Type B pancreatic cell (in vitro differentiated cells): ENCODE measurements around the gene CA5A. TPM values are rescaled to one million over a fixed set of nuclear protein-coding genes. Genes with fewer than 3 reads are reported as not detected.
"Not testable (repeated sequence)": the region's sequence is repeated elsewhere in the genome, so short reads cannot be mapped to it uniquely, and the experiment has no call there.

ENCODE experiments used
- DNase-seq: peaks from one replicate; pipeline ENCODE4 v3.0.0; 2021; ENCODE audit warnings: mixed read lengths; ENCODE audit not compliant: unreplicated experiment; ENCODE audit errors: extremely low spot score
- H3K27ac Mint-ChIP-seq: 2 replicates; pipeline ENCODE4 v1.8.0; 2021; ENCODE audit warnings: mild to moderate bottlenecking, mixed read lengths
- H3K27me3 Mint-ChIP-seq: 2 replicates; pipeline ENCODE4 v1.8.0; 2021; ENCODE audit warnings: mixed read lengths
- H3K36me3 Mint-ChIP-seq: 2 replicates; pipeline ENCODE4 v1.8.0; 2021; ENCODE audit warnings: mixed read lengths
- H3K4me1 Mint-ChIP-seq: one replicate; pipeline ENCODE4 v1.8.0; 2021; ENCODE audit warnings: mixed read lengths; ENCODE audit not compliant: unreplicated experiment
- H3K4me3 Mint-ChIP-seq: 2 replicates; pipeline ENCODE4 v1.8.0; 2021; ENCODE audit warnings: mild to moderate bottlenecking, mixed read lengths
- H3K9me3 Mint-ChIP-seq: 2 replicates; pipeline ENCODE4 v1.8.0; 2021; ENCODE audit warnings: mixed read lengths
- CTCF ChIP-seq: fragments of 200-600 bp; sonication (generic); conservative IDR thresholded peaks from 2 replicates; pipeline ENCODE4 v1.5.0; 2021; ENCODE audit warnings: antibody characterized with exemption, mild to moderate bottlenecking
- total RNA-seq: library from RNA; stranded (reverse); gene quantifications from 2 replicates; pipeline ENCODE4 v1.2.1, GENCODE V29; 2021; ENCODE audit warnings: low replicate concordance

CA5A gene
- total RNA-seq, 1 donor from 2014 or later, result 0.70 TPM

DNA sequence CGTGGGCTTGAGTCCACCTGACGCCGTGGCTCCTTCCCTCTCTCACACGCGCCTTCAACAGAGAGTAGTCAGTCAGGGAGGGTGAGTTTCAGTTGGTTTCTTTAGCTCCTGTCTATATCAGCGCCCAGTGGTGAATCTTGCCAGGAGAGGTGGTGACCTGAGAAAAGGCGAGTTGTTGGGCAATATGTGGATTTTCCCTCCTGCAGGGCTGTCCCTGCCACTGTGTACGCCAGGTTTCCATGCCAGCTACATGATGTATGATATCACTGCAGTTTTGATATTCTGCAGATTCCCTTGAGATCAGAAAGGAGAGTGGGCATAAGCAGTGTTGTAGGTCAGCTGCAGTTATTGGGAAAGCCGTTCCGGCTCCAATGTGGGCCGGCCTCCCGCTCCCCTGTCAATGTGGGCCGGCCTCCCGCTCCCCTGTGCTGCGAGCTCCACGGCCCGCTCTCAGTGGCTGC is 46.3 kb upstream of the CA5A start:
- TF ChIP-seq CTCF, result no peak
- H3K4me1 Mint-ChIP-seq, result peaks cover 9% of the 10 kb centered on the region
- H3K27ac Mint-ChIP-seq, result no peak overlapping the region

DNA sequence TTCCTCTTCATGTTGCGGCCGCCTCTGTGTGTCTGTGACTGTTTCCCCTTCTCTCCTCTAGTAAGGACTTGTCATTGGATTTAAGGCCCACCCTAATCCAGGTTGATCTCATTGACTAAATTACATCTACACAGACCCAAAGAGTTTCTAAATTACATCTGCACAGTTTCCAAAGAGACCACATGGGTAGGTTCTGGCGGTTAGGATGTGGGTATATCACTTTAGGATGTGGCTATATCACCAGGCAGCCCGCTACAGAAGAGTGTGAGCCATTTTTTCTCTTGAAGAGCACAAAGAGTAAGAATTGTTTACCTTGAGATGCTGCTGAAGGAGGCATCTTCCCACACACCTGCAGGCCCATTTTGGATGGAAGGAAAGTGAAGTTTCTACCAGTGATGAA is 45.0 kb upstream of the CA5A start:
- not testable (repeated sequence) for H3K27me3 Mint-ChIP-seq, DNase-seq, H3K9me3 Mint-ChIP-seq, H3K27ac Mint-ChIP-seq, H3K4me3 Mint-ChIP-seq, H3K4me1 Mint-ChIP-seq
- H3K36me3 Mint-ChIP-seq, result peaks cover 14% of the 10 kb centered on the region

More for the DNA sequence above, 46.3 kb upstream of the CA5A start:
- H3K27me3 Mint-ChIP-seq, result no peaks in the 10 kb centered on the region
- H3K36me3 Mint-ChIP-seq, result peaks cover 13% of the 10 kb centered on the region
- DNase-seq, result no peak
- no peaks in the 10 kb centered on the region for H3K9me3 Mint-ChIP-seq
- no peak overlapping the region for H3K4me3 Mint-ChIP-seq

DNA sequence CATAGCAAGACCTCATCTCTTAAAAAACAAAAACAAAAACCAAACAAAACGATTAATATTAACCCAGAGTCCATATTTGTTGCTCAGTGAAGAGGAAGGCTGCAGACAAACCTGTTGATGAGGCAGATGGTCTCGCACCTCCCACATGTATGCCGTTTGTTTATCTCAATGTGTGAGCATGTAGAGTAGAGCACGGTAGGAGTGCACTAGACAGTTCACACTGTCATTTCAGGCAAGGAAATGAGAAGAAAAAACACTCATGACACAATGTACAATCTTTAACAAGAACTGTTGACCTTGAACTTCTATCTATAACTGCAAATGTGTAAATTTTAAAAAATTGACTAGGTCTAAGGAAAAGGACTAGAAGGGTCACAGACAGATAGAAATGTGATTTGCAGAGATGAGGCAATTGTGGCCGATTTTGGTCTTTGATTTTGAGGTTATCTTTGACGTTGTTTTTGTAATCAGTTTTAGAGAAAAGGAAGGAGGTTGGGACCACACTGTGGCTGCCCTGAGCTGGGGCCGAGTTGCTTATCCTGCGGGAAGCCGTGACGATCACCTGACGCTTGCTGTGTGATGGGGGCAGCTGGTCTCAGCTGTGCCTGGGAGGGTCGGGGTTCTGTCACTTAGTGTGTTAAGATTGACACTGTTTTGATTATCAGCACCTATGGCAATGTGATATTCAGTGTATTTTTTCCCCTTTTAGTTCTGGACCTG is 43.7 kb upstream of the CA5A start:
- not testable (repeated sequence) for H3K27me3 Mint-ChIP-seq, H3K4me1 Mint-ChIP-seq, H3K9me3 Mint-ChIP-seq, DNase-seq, H3K27ac Mint-ChIP-seq, H3K4me3 Mint-ChIP-seq
- peaks cover 17% of the 10 kb centered on the region for H3K36me3 Mint-ChIP-seq

DNA sequence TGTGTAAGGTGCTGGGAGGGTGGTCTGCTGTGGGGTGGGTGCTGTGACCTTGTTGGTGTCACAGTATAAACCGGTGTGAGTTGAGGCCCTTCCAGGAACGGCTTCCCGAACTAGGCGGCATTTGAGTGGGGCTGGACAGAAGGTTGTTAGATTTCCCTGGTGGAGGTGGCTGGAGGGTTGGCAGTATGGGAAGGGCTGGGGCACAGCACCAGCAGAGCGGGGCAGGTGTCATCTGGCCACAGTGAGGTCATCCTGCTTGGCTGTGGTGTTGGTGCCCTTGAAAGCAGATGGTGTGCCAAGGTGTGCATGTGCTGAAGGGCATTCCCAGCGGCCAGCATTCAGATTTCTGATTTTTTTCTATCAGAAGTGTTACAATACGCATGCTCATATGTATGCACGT is 43.0 kb upstream of the CA5A start:
- H3K27ac Mint-ChIP-seq, result no peak overlapping the region
- no peak overlapping the region for H3K4me3 Mint-ChIP-seq

GRCh38 chr16:87978127-87978526 is 41.8 kb upstream of the CA5A start:
- H3K36me3 Mint-ChIP-seq, result peaks cover 12% of the 10 kb centered on the region
- H3K9me3 Mint-ChIP-seq, result no peaks in the 10 kb centered on the region

More for the DNA sequence above, 43.0 kb upstream of the CA5A start:
- Mint-ChIP-seq H3K4me1 (peaks cover 12% of the 10 kb centered on the region), H3K36me3 (peaks cover 13% of the 10 kb centered on the region), H3K27me3 (no peaks in the 10 kb centered on the region), H3K9me3 (no peaks in the 10 kb centered on the region)
- no peak for DNase-seq
- TF ChIP-seq CTCF, result no peak

DNA sequence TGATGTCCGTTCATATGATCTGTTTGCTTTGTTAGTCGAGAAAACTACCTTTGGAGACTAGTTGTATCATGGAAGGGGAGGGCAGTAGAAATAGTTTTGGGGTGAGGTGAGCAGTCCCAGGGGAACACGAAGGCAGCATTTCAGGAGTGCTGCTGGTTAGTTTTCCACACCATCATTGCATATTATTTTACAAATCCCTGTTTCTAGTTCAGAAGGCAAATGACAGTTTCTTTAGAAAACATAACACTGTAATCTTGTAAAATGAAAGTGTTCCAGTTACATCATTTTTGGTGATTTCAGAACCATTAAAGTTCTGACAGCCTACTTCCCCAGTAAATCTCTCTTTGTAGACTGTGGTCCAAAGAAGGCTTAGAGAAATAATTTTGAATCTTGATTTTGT is 40.3 kb upstream of the CA5A start:
- peaks cover 6% of the 10 kb centered on the region for H3K4me1 Mint-ChIP-seq
- no peak for DNase-seq
- no peak for TF ChIP-seq CTCF
- no peaks in the 10 kb centered on the region for H3K27me3 Mint-ChIP-seq
- peaks cover 23% of the 10 kb centered on the region for H3K36me3 Mint-ChIP-seq
- no peaks in the 10 kb centered on the region for H3K9me3 Mint-ChIP-seq
- no peak overlapping the region for H3K27ac Mint-ChIP-seq
- no peak overlapping the region for H3K4me3 Mint-ChIP-seq

More at GRCh38 chr16:87978127-87978526, 41.8 kb upstream of the CA5A start:
- Mint-ChIP-seq H3K27ac (no peak overlapping the region), H3K4me3 (no peak overlapping the region), H3K27me3 (no peaks in the 10 kb centered on the region), H3K4me1 (peaks cover 11% of the 10 kb centered on the region)
- TF ChIP-seq CTCF, result no peak
- DNase-seq, result no peak
